Endothelial cell of umbilical vein (primary cell): Measurements from ENCODE around the gene NUDT22. TPM values are rescaled to one million over a fixed set of nuclear protein-coding genes. Genes with fewer than 3 reads are reported as not detected.

Experiments used
- BruUV-seq: library from RNA; stranded (reverse); fragments of 400-500 nt; replicated peaks from 2 replicates; lab custom pipeline; 2021; lab: Mats Ljungman, UMichigan
- CTCF ChIA-PET: fragments of 300-600, 350-600 bp; sonication (Branson Sonifier 250); formaldehyde crosslinking; loops from one replicate; lab custom pipeline; 2021; ENCODE audit warnings: antibody characterized with exemption, inconsistent platforms; lab: Charles Lee
- POLR2A ChIA-PET: fragments of 300-600, 350-600 bp; sonication (Branson Sonifier 250); formaldehyde crosslinking; loops from one replicate; lab custom pipeline; 2021; ENCODE audit warnings: antibody characterized with exemption, inconsistent platforms; lab: Charles Lee
- DNase-seq: peaks from one replicate; pipeline ENCODE4 v3.0.0-alpha.2; 2011; ENCODE audit warnings: low read depth, low spot score
- FAIRE-seq: peaks from 2 replicates; lab custom pipeline; 2011; peaks lifted over from hg19 to GRCh38; lab: Jason Lieb, UNC
- H2AFZ ChIP-seq: 2 replicates; pipeline ENCODE4 v1.6.0; 2012; ENCODE audit warnings: low read depth, low read length, control low read depth, inconsistent platforms
- H3K27ac ChIP-seq: 2 replicates; pipeline ENCODE4 v1.5.1; 2011; ENCODE audit warnings: low read depth, mild to moderate bottlenecking, control low read depth, low read length, moderate library complexity; ENCODE audit not compliant: insufficient read depth
- H3K27me3 ChIP-seq, 2 experiments: 2 replicates each; pipeline versions ENCODE4 v1.6.0 to v1.6.1; 2011; ENCODE audit warnings: low read length in 2 of 2, mixed read lengths in 1 of 2; ENCODE audit not compliant: control insufficient read depth in 2 of 2, insufficient read depth in 2 of 2
- H3K36me3 ChIP-seq, 2 experiments: 2 replicates in 1 of 2; 3 replicates in 1 of 2; pipeline ENCODE4 v1.5.1; 2011; ENCODE audit warnings: low read length in 2 of 2, mild to moderate bottlenecking in 1 of 2, moderate library complexity in 1 of 2; ENCODE audit not compliant: control insufficient read depth in 2 of 2, insufficient read depth in 2 of 2; ENCODE audit errors: extremely low read depth in 1 of 2
- H3K4me1 ChIP-seq: 3 replicates; pipeline ENCODE4 v1.5.1; 2011; ENCODE audit warnings: mild to moderate bottlenecking, low read length; ENCODE audit not compliant: control insufficient read depth, insufficient read depth; ENCODE audit errors: extremely low read depth
- H3K4me2 ChIP-seq: 2 replicates; pipeline ENCODE4 v1.6.1; 2011; ENCODE audit warnings: low read length, control low read depth, mixed read lengths; ENCODE audit not compliant: insufficient read depth
- H3K4me3 ChIP-seq, 3 experiments: fragments of 200-600 bp in 1 of 3; sonication (generic), shearing (Covaris generic) in 1 of 3; replicated peaks in 1 of 3; 2 replicates each; pipeline ENCODE4 v1.5.1; 2011 to 2016; ENCODE audit warnings: control low read depth in 3 of 3, low read length in 3 of 3, mild to moderate bottlenecking in 2 of 3, inconsistent platforms in 1 of 3, low read depth in 1 of 3, moderate library complexity in 1 of 3; ENCODE audit not compliant: insufficient read depth in 1 of 3
- H3K79me2 ChIP-seq: 2 replicates; pipeline ENCODE4 v1.6.0; 2012; ENCODE audit warnings: low read length, inconsistent platforms; ENCODE audit not compliant: control insufficient read depth, insufficient read depth
- H3K9ac ChIP-seq: replicated peaks from 2 replicates; pipeline ENCODE3; 2011; ENCODE audit warnings: low read length, control low read depth; ENCODE audit not compliant: insufficient read depth; ENCODE audit errors: extremely low read depth
- H3K9me1 ChIP-seq: replicated peaks from 3 replicates; pipeline ENCODE4 v1.6.0; 2011; ENCODE audit warnings: mild to moderate bottlenecking, low read length; ENCODE audit not compliant: control insufficient read depth, insufficient read depth; ENCODE audit errors: extremely low read depth
- H3K9me3 ChIP-seq: replicated peaks from 2 replicates; pipeline ENCODE4 v1.5.1; 2012; ENCODE audit warnings: low read length, inconsistent platforms; ENCODE audit not compliant: control insufficient read depth, insufficient read depth
- H4K20me1 ChIP-seq: replicated peaks from 2 replicates; pipeline ENCODE3; 2011; ENCODE audit warnings: mild to moderate bottlenecking, low read length; ENCODE audit not compliant: control insufficient read depth, insufficient read depth; ENCODE audit errors: extremely low read depth
- EZH2 ChIP-seq: IDR thresholded peaks from 2 replicates; pipeline ENCODE4 v1.6.1; 2012; ENCODE audit warnings: borderline replicate concordance, low read depth, mild to moderate bottlenecking, moderate library complexity, low read length, inconsistent platforms; ENCODE audit not compliant: severe bottlenecking
- POLR2A ChIP-seq: IDR thresholded peaks from 2 replicates; pipeline ENCODE4 v1.6.1; 2012; ENCODE audit warnings: low read depth, mild to moderate bottlenecking, control low read depth, low read length
- POLR2AphosphoS5 ChIP-seq: IDR thresholded peaks from 2 replicates; pipeline ENCODE4 v1.6.1; 2012; ENCODE audit warnings: low read depth, mild to moderate bottlenecking, control low read depth, low read length, moderate library complexity; ENCODE audit not compliant: insufficient read depth
- dilution Hi-C: fragments of 300-500 bp; cut with MboI; formaldehyde crosslinking; loops from one replicate; pipeline ENCODE4 v1.15.0; 2019; ENCODE audit warnings: low sequenced_read_pairs; ENCODE audit not compliant: extremely low pct_ligation_motif_present
- intact Hi-C: fragments of 100-400 bp; cut with micrococcal nuclease; formaldehyde crosslinking; loops from one replicate; pipeline ENCODE4 v1.10.0; 2022
- polyA plus RNA-seq, 4 experiments: library from polyadenylated mRNA; depleted of rRNA in 3 of 4; stranded (reverse) in 3 of 4; unstranded in 1 of 4; fragments of >200 nt; gene quantifications; 2 replicates each; pipeline versions ENCODE4 v1.2.1 to v1.2.3, GENCODE V29; 2011 to 2012; ENCODE audit warnings: missing spikeins in 1 of 4
- total RNA-seq: library from RNA; stranded (reverse); gene quantifications from 2 replicates; pipeline ENCODE4 v1.2.3, GENCODE V29; 2021
- TF ChIP-seq, protein P1 (sequence below): IDR thresholded peaks from 2 replicates; pipeline ENCODE4 v1.6.1; 2011; ENCODE audit not compliant: insufficient read depth, insufficient read length
- TF ChIP-seq, protein P2 (sequence below), 2 donors: IDR thresholded peaks; 1 replicate in 1 of 2; 2 replicates in 1 of 2; pipeline ENCODE4 v1.5.1; 2011; ENCODE audit warnings: low read length in 2 of 2, mild to moderate bottlenecking in 2 of 2, moderate library complexity in 2 of 2, control low read depth in 1 of 2, inconsistent platforms in 1 of 2, low read depth in 1 of 2; ENCODE audit not compliant: insufficient read depth in 1 of 2; ENCODE audit errors: extremely low read depth in 1 of 2

The NUDT22 gene
- total and polyA plus RNA-seq, 2 donors (not counting 3 experiments of a cell fraction or from before 2014, with no cell fraction given) = 37.8 to 54.8 TPM

DNA sequence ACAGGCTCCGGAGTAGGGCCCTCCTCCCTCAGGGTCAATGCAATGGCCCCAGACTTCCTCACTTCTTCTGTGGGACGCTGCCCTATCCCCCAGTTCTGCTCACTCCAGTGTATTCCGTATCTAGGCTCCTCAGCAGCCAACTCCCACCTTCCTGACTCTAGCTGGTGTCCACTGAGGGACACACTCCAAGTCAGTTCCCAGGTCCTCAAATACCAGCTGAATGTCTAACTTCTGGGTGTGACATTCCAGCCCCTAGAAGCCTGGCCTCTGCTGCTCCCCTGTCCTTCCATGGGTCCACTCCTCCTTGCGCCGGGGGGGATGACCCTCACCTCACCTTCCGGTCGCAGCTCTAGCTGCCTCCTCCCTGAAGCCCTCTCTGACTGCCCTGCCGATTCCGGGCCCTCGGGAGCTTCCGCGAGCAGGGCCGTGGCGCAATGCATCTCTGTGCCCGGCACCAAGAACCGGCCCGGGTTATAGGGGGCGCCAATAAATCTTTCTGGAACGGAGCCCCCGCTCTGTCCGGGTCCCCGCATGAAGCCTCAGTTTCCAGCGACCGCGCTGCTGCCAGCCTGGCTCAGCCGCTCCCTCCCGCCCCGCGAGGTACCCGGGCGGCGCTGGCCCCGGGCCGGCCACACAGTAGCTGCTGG is 42.9 kb downstream of the NUDT22 start:
- H3K9ac ChIP-seq = peak overlapping the region; percentile 76
- no peaks in the 10 kb centered on the region for H3K27me3 ChIP-seq
- H3K27ac ChIP-seq = peak overlapping the region; percentile 76
- no peak overlapping the region for H2AFZ ChIP-seq
- H3K79me2 ChIP-seq = no peaks in the 10 kb centered on the region
- DNase-seq (no peak), FAIRE-seq (peak; percentile 92)
- H3K4me2 ChIP-seq = peak overlapping the region; percentile 43
- H3K4me3 ChIP-seq = peak overlapping the region in 2 of 3 experiments; percentile 34 to 45
- H3K9me1 ChIP-seq = no peaks in the 10 kb centered on the region
- no peaks in the 10 kb centered on the region for H4K20me1 ChIP-seq
- ChIA-PET CTCF (interaction anchor here (0.7 to 5.6 kb wide), 13 partner anchors 11 to 86 kb away, joined by 3 to 60 read pairs (median 5); partner anchors contain the start of genes BAD, CATSPERZ, FERMT3 and PLCB3), POLR2A (interaction anchor here (1.2 to 2.6 kb wide), 4 partner anchors 15 to 63 kb away, joined by 3 to 10 read pairs (median 4); partner anchors contain the start of genes FERMT3, FKBP2 and PPP1R14B)
- dilution Hi-C loops (no loop called here), intact Hi-C loops (loop anchor here (1.0 to 2.0 kb wide), 3 partner anchors 18 to 510 kb away; partner anchors contain the start of genes PLCB3 and SF1)
- H3K36me3 ChIP-seq = peaks cover 0 to 13% of the 10 kb centered on the region in 2 experiments
- no peaks in the 10 kb centered on the region for H3K9me3 ChIP-seq
- H3K4me1 ChIP-seq = peaks cover 38% of the 10 kb centered on the region
- no TSS peak for BruUV-seq
- TF ChIP-seq POLR2AphosphoS5 (no peak), POLR2A (peak; percentile 14), EZH2 (no peak)
- TF ChIP-seq, protein P1, sequence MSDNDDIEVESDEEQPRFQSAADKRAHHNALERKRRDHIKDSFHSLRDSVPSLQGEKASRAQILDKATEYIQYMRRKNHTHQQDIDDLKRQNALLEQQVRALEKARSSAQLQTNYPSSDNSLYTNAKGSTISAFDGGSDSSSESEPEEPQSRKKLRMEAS = no peak
- TF ChIP-seq, protein P2, sequence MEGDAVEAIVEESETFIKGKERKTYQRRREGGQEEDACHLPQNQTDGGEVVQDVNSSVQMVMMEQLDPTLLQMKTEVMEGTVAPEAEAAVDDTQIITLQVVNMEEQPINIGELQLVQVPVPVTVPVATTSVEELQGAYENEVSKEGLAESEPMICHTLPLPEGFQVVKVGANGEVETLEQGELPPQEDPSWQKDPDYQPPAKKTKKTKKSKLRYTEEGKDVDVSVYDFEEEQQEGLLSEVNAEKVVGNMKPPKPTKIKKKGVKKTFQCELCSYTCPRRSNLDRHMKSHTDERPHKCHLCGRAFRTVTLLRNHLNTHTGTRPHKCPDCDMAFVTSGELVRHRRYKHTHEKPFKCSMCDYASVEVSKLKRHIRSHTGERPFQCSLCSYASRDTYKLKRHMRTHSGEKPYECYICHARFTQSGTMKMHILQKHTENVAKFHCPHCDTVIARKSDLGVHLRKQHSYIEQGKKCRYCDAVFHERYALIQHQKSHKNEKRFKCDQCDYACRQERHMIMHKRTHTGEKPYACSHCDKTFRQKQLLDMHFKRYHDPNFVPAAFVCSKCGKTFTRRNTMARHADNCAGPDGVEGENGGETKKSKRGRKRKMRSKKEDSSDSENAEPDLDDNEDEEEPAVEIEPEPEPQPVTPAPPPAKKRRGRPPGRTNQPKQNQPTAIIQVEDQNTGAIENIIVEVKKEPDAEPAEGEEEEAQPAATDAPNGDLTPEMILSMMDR (IDR thresholded peaks at IDR 0.05; ENCODE audit: extremely low read depth in 1 of 2, insufficient read depth in 1 of 2, low read depth in 1 of 2, low read length in 2 of 2) = no peak
